ENCODE data around the gene DTX4.

The DTX4 gene

GRCh38 chr11:59192446-59193020 is 20.6 kb downstream of the DTX4 start:
- DNase-seq (ENCODE audit: low read depth) = no peak

- DNase-seq (ENCODE audit: low read depth) = no peak
Observed at GRCh38 chr11:59193587-59194130, 21.7 kb downstream of the DTX4 start.

- DNase-seq (ENCODE audit: low read depth) = no peak
Observed at GRCh38 chr11:59195586-59195985, 23.7 kb downstream of the DTX4 start.

- no peak for DNase-seq (ENCODE audit: low read depth)
Observed at GRCh38 chr11:59196777-59197176, 24.8 kb downstream of the DTX4 start.

DNA sequence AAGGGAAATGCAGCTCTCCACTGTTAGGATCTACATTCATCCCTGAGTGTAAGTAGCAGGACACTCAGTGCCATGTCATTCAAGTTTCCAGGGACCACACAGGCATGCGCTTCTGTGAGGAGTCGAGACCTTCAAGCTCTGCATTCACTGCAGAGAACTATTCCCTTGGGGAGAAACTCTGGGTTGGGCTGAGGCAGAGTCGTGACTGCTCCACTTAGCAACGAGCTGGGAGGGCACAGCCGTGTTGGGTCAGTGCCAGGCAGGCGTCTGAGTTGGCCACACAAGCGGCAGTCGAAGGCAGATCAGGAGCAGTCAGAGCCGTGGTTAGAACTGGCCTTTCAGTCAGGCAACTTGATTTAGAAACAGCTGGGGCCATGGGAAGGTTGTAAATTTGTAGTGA is 26.1 kb downstream of the DTX4 start:
- DNase-seq (ENCODE audit: low read depth) = no peak

GRCh38 chr11:59198726-59199125 is 26.8 kb downstream of the DTX4 start:
- DNase-seq (ENCODE audit: low read depth) = no peak

DNA sequence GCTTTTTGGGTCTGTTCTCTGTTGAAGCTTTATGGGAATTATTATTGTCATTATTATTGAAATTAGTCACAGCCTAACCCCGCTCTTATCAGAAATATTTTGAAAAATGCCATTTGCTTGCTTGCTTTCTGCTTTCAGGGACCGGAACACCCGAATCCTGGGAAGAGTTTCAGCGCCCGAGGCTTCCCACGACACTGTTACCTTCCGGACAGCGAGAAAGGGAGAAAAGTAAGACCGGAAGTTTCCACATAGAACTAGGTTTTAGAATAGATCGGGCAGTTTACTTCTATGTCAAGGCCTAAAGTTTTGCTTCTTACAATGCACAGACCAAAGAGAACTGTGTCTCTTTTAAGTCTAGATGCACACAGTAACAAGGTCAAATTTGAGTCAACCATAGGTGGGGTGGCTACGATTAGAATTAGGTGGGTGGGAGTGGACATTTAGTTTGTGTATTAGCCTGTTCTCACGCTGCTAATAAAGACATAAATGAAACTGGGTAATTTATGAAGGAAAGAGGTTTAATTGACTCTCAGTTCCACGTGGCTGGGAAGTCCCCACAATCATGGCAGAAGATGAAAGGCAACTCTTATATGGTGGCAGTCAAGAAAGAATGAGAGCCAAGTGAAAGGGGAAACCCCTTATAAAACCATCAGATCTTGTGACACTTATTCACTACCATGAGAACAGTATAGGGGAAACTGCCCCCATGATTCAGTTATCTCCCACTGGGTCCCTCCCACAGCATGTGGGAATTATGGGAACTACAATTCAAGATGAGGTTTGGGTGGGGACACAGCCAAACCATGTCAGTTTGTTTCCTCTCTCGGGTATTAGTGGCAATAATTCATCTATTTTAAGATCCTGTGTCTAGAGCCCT is 27.9 kb downstream of the DTX4 start:
- no peak for DNase-seq (ENCODE audit: low read depth)

DNA sequence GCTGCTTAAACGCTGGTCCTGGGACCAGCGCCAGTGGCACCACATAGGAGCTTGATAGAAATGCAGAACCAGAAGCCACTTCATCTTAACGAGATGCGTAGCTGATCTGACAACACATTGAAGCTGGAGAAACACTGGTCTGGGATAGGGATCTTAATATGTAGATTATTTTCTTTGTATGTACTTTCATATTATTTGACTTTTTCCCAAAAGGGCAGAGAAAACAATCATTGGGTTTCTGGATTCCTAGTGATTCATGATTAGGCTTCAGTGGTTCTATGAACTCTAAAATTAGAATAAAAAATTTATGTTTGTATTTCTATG is 28.5 kb downstream of the DTX4 start:
- DNase-seq (ENCODE audit: low read depth) = no peak

GRCh38 chr11:59201353-59201752 is 29.4 kb downstream of the DTX4 start:
- DNase-seq (ENCODE audit: low read depth) = no peak

GRCh38 chr11:59204746-59205145 is 32.8 kb downstream of the DTX4 start:
- no peak for DNase-seq (ENCODE audit: low read depth)

DNA sequence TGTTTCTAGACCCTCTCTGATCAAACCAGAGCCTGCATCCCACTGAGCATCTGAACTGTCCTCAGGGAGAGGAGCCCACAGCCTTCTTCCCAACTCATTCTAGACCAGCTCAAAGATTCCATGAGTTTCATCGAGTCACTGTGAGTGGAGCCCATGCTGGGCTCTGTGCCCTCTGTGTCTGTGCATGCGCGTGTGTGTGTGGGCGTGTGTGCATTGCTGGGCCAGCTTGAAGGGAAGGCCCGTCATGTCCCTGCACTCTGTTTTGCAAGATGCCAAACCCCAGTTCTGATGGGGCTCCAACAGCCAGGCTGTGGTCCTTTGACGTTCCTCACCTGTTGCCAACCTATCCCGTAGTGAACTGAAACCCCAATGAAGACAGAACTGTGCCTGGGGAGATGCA is 33.7 kb downstream of the DTX4 start:
- no peak for DNase-seq (ENCODE audit: low read depth)

- DNase-seq (ENCODE audit: low read depth) = no peak
Observed at GRCh38 chr11:59206635-59207034, 34.7 kb downstream of the DTX4 start.

DNA sequence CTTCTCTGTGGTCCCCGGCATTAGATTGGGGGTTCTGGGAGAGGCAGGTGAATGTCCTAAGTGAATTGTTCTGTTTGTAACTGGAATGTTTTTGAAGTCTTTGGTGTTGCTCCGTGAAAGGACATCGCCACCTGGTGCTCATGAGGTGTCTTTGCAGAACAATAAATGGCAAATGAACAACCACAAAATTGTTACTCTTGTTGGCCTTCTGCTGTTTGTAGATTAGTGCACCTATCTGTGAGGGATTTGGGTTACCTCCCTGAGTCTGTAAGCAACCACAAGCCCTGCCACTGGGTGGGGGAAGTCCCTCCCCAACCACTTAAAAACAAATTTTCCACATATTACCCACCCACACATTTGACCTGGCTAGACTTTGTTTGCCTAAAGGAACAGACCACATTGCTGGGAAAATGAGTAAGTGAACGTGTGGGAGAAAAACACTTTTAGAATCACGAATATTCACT is 36.1 kb downstream of the DTX4 start:
- peak; percentile 13 for DNase-seq (ENCODE audit: low read depth)

DNA sequence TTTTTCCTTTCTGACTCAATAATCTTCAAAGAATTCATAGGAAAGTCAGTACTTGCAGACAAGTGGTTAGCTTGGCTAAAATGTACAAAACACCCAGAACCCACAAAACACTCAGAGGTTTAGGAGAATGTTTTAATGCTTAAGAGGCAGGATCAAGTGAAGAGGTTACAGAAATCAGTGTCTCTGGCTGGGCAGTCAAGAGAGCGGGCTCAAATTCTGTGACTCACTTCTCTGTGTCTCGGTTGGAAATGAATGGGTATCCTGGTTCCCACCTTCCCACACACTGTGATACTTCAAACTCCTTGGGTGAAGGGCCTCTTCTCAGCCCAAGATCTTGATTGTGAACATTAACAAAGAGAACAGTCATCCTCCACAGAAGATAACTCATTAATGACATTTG is 37.0 kb downstream of the DTX4 start:
- DNase-seq (ENCODE audit: low read depth) = no peak

GRCh38 chr11:59212222-59212621 is 40.3 kb downstream of the DTX4 start:
- DNase-seq (ENCODE audit: low read depth) = no peak

DNA sequence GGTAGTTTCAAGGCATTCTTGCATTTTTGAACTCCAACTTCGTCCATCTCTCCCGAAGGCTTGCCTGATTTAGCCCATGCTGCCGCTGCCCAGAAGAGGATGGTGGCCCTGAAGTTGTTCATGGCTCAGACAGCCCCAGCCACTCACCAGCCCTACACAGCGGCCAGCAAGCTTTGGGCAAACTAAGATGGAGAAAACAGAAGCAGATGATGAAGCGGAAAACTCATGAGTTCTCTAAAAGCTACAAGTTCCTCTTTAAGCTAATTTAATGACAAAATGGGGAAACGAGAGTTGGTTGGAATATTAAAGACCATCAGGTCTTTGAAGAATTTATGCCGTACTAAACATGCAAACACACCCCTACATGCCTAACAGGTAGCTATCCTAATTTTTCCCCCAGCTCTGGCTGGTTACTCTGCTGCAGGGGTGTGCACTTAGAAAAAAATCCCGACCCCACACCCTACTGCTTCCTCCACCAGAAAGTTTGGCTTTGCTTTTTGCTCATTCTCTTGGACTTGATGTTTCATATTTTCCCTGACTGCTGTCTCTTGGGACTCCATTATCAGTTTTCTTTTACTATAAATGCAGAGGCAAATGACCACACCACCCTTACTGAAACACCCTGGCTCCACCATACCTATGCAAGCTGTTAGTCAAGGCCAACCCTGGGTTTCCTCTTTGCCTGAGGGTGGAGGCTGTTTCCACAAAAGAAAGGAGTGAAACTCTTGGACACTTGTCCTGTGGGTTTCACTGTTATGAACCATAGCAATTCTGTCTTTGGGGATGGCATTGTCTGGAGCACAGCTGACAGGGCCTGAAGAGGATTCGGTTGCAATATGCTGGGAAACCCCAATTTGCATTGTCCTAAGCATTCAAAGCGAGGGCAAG is 41.1 kb downstream of the DTX4 start, which contains the start of gene MPEG1:
Gene MPEG1 (minus strand): TSS at position 184 of the 888 bp plus-strand sequence. CDS start 62 bp downstream, at position 122.
- DNase-seq (ENCODE audit: low read depth) = no peak

- DNase-seq (ENCODE audit: low read depth) = no peak
Observed at GRCh38 chr11:59214141-59214893, 42.4 kb downstream of the DTX4 start.

DNA sequence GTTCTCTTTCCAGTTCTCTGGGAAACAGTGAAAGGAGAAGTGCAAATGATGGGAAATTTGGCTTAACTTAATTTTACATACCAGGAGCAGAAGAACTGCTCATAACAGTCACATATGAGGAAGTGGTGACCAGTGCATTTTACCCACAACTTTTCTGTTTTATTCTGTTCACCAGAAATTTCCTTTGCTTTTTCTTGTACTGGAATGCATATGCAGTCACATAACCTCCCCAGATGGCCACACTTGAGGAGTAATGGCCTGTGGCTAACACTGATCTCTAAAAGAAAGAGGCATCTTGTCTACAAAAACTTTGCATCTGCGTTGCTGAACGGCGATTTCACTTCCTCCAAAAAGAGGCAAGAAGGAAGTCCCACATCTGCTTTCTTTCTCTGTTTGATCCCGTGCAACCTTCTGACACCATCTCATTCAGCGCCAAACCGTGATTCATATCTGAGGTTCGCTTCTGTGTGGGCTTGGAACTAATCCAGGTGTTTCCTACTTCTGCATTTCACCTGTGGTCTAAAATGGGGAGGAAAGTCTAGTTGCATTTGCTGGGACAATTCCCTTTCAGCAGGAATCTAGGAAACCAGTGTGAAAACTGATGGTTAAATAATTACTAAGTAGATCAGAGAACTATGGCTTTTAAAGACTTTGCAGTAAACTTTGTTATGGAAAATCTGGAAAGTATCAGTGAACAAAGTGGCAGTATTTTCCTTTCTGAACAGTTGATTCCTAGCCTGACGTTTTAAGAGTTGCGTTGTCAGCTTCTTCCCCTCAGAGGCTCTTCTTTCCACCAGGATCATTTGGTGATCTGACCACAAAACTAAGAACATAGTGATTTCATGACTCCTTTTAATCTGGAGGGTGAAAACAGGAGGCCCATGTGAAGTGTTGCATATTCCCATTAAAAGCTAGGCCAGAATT is 45.0 kb downstream of the DTX4 start:
- DNase-seq (ENCODE audit: low read depth) = no peak

- DNase-seq (ENCODE audit: low read depth) = no peak
Observed at GRCh38 chr11:59218319-59218718, 46.4 kb downstream of the DTX4 start.

DNA sequence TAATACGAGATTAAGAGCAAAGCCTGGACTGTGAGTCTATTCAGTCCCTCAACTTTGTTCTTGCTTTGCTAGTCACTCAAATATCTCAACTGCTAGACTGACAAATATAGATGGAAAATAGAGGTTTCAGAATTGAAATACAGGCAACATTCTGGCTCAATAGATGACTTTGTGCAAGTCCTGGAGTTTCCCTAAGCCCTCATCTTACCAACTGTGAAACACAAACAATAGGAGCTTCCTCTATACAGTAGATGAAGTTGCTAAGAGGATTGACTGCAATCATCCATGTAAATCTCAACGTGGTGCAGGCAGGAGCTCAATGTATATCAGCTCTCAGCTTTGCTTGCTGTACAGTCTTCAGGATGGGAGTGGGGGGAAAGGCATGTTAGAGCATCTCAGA is 47.0 kb downstream of the DTX4 start:
- DNase-seq (ENCODE audit: low read depth) = no peak

DNA sequence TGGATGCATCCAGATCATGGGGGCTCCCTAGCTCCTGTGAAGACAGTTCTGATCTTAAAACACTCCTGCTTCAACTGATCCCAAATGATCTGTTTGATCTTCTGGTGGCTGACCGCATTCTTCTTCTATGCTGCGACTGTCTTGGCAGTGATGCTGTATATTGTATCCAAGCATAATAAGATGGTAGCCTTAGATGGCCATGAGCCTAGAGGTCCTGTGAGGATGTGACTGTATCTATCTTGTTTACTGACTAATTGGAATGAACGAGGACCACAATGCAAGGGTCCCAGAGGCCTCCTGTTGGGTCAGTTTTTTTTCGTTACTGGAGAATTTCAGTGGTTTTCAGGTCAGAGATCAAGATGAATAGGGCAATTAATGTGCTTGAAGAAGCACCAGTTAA is 47.9 kb downstream of the DTX4 start:
- no peak for DNase-seq (ENCODE audit: low read depth)

Data from stimulated activated CD8-positive, alpha-beta memory T cell treated with anti-CD3 and anti-CD28 coated beads, Interleukin-7, amount 100 ng/mL, for 24 hours (primary cell).